ENCODE measurements around the gene HACD3. TPM values are rescaled to one million over a fixed set of nuclear protein-coding genes. Genes with fewer than 3 reads are reported as not detected.

The HACD3 gene
- total and polyA plus RNA-seq, 2 of the 13 experiments (the other 11 are each of a cell fraction or from before 2014, with no cell fraction given): 73.6 to 161 TPM

DNA sequence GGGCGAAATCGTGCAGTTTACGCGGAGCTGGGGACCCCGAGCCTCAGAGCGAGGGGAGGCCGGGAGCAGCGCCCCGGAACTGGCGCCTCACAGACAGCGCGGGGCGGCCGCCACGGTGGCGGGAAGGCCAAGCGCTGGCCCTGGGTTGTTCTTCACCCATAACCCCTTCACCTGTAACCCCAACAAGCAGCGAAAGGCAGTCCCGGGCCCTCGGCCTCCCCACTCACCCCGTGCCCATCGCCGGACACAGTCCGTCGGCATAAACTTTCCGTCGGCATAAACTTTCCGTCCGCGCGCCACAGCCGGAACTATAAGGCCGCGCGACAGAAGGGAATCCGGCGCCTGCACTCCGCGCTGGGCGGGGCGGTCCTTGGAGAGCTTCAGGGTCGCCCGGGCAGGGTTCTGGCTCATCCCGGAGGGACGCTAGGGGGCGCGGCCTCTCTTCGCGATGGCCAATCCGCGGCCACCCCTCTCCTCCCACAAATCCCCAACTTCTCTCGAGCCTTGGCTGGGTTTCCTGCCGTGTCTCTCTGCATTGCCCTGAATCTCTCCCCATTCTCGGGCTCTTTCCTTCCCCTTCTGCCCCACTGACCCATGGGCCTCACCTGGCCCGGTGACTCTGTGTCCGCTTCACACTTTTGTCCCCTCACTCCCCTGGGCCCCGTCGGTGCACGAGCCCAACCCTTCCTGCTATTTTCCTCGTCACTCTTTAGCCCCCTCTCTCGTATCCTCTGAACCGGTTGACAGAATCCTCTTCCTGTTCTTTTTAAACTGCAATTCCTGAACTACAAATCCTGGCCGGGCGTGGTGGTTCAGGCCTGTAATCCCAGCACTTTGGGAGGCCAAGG is 80.8 kb downstream of the HACD3 start, which contains the start of gene INTS14 (continued):
- TF ChIP-seq NAIF1 (CRISPR knock-in tag; IDR thresholded peaks at IDR 0.05; ENCODE audit: borderline replicate concordance) (no peak), ZNF558 (CRISPR knock-in tag; IDR thresholded peaks at IDR 0.05; ENCODE audit: borderline replicate concordance) (peak; percentile 20; the same call in 1 of the 2 replicates), ZNF782 (CRISPR knock-in tag; IDR thresholded peaks at IDR 0.05; ENCODE audit: borderline replicate concordance) (no peak; the same call in 1 of the 2 replicates), NFE2L1 (CRISPR knock-in tag; IDR thresholded peaks at IDR 0.05; ENCODE audit: borderline replicate concordance) (0 out of 2 replicates have a peak, but pooled peaks have one; percentile 10), RXRA (CRISPR knock-in tag; IDR thresholded peaks at IDR 0.05) (peak; percentile 85), ZBTB38 (CRISPR knock-in tag; IDR thresholded peaks at IDR 0.05) (peak; percentile 60; the same call in 1 of the 2 replicates), SCMH1 (CRISPR knock-in tag; IDR thresholded peaks at IDR 0.05; ENCODE audit: borderline replicate concordance) (no peak), ZIK1 (CRISPR knock-in tag; IDR thresholded peaks at IDR 0.05; ENCODE audit: borderline replicate concordance, low read depth) (peak; percentile 66; the same call in 1 of the 2 replicates), RBFOX2 (IDR thresholded peaks at IDR 0.05; ENCODE audit: low read depth, low read length) (peak; percentile 97), ZNF616 (CRISPR knock-in tag; IDR thresholded peaks at IDR 0.05; ENCODE audit: low read depth) (0 out of 2 replicates have a peak, but pooled peaks have one; percentile 53), SRSF9 (IDR thresholded peaks at IDR 0.05; ENCODE audit: borderline replicate concordance, insufficient read depth, low read depth, low read length, poor library complexity, severe bottlenecking) (no peak), ZNF496 (CRISPR knock-in tag; IDR thresholded peaks at IDR 0.05; ENCODE audit: insufficient replicate concordance) (no peak), KLF9 (CRISPR knock-in tag; IDR thresholded peaks at IDR 0.05; ENCODE audit: low read depth) (peak; percentile 67; the same call in 1 of the 2 replicates), TRIM24 (CRISPR knock-in tag; IDR thresholded peaks at IDR 0.05) (no peak), MAFG (CRISPR knock-in tag; IDR thresholded peaks at IDR 0.05) (no peak), ZNF484 (CRISPR knock-in tag; IDR thresholded peaks at IDR 0.05; ENCODE audit: borderline replicate concordance, low read depth) (no peak), MTA1 (CRISPR knock-in tag; IDR thresholded peaks at IDR 0.05; ENCODE audit: borderline replicate concordance) (peak; percentile 86; the same call in 1 of the 2 replicates), PHB2 (IDR thresholded peaks at IDR 0.05; ENCODE audit: partially characterized antibody) (no peak), KAT7 (CRISPR knock-in tag; IDR thresholded peaks at IDR 0.05; ENCODE audit: borderline replicate concordance) (peak; percentile 98), CREB1 (IDR thresholded peaks at IDR 0.05) (peak; percentile 13; the same call in 1 of the 2 replicates), CREB1 (CRISPR knock-in tag; IDR thresholded peaks at IDR 0.05) (peak; percentile 78)
- TF ChIP-seq, protein P1, sequence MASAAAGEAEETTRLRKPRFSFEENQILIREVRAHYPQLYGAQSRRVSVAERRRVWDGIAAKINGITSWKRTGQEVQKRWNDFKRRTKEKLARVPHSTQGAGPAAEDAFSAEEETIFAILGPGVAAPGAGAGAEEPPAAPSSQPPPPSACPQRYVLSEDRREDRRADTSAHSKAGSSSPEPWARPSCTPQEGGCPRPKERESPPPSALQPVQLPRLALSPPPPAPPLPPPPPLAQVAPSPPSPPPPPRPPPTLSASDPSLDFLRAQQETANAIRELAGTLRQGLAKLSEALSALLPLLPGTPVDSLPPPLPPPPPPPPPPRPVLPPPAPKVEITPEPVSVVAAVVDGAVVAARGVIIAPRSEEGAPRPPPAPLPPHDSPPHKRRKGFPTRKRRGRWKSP (CRISPR knock-in tag; IDR thresholded peaks at IDR 0.05): peak; percentile 70
- TF ChIP-seq, protein P2, sequence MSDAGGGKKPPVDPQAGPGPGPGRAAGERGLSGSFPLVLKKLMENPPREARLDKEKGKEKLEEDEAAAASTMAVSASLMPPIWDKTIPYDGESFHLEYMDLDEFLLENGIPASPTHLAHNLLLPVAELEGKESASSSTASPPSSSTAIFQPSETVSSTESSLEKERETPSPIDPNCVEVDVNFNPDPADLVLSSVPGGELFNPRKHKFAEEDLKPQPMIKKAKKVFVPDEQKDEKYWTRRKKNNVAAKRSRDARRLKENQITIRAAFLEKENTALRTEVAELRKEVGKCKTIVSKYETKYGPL (CRISPR knock-in tag; IDR thresholded peaks at IDR 0.05): peak; percentile 35; the same call in 1 of the 2 replicates
- TF ChIP-seq, protein P3, sequence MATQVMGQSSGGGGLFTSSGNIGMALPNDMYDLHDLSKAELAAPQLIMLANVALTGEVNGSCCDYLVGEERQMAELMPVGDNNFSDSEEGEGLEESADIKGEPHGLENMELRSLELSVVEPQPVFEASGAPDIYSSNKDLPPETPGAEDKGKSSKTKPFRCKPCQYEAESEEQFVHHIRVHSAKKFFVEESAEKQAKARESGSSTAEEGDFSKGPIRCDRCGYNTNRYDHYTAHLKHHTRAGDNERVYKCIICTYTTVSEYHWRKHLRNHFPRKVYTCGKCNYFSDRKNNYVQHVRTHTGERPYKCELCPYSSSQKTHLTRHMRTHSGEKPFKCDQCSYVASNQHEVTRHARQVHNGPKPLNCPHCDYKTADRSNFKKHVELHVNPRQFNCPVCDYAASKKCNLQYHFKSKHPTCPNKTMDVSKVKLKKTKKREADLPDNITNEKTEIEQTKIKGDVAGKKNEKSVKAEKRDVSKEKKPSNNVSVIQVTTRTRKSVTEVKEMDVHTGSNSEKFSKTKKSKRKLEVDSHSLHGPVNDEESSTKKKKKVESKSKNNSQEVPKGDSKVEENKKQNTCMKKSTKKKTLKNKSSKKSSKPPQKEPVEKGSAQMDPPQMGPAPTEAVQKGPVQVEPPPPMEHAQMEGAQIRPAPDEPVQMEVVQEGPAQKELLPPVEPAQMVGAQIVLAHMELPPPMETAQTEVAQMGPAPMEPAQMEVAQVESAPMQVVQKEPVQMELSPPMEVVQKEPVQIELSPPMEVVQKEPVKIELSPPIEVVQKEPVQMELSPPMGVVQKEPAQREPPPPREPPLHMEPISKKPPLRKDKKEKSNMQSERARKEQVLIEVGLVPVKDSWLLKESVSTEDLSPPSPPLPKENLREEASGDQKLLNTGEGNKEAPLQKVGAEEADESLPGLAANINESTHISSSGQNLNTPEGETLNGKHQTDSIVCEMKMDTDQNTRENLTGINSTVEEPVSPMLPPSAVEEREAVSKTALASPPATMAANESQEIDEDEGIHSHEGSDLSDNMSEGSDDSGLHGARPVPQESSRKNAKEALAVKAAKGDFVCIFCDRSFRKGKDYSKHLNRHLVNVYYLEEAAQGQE (IDR thresholded peaks at IDR 0.05; ENCODE audit: borderline replicate concordance in 1 of 2, low read depth in 1 of 2, low read length in 2 of 2): peak in 1 of 2 experiments; percentile 38; a peak in 1 of 4 replicates

Data from HepG2 (cell line).